HuH-7 (cell line): ENCODE results near the gene IPO4.
"Not testable (repeated sequence)": the region's sequence is repeated elsewhere in the genome, so short reads cannot be mapped to it uniquely, and the experiment has no call there.

ENCODE experiments used
- DNase-seq: peaks from one replicate; pipeline ENCODE4 v3.0.0; 2011; ENCODE audit warnings: low spot score

Gene IPO4

GRCh38 chr14:24216876-24217275 is 28.3 kb upstream of the IPO4 start:
- not testable (repeated sequence) for DNase-seq

- DNase-seq, result no peak
Observed at GRCh38 chr14:24216345-24216699, 27.7 kb upstream of the IPO4 start.

GRCh38 chr14:24215495-24216344 is 27.1 kb upstream of the IPO4 start, which contains the start of gene MDP1:
Gene MDP1 (minus strand): TSS chr14:24216066. CDS start chr14:24215955, 111 bp downstream.
- DNase-seq, result peak; percentile 85

- DNase-seq, result no peak
Observed at GRCh38 chr14:24213866-24214662, 25.4 kb upstream of the IPO4 start.

GRCh38 chr14:24212924-24213865 is 24.6 kb upstream of the IPO4 start, which contains the start of gene CHMP4A:
Gene CHMP4A (minus strand): TSS chr14:24213488. CDS start chr14:24213439, 49 bp downstream.
- DNase-seq, result peak; percentile 95

- DNase-seq, result no peak
Observed at GRCh38 chr14:24211311-24211710, 22.7 kb upstream of the IPO4 start.

DNA sequence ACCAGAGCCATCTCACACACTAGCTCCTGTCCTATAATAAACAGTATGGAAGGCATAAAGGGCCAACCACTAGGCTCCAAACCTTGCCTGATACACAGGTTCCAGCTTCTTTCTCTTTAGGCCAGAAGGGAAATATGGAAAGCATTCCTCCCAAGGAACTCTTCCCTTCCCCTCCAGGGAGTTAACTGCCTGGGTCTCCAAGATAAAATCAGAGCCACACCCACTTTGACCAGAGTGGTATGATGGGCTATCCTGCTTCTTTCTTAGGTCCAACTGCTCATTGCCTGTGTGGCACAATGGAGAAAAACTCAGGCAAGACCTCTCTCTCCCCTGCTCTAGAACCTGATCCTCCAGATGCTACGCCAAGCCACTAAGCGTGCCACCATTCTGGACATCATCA is 19.0 kb upstream of the IPO4 start:
- no peak for DNase-seq

DNA sequence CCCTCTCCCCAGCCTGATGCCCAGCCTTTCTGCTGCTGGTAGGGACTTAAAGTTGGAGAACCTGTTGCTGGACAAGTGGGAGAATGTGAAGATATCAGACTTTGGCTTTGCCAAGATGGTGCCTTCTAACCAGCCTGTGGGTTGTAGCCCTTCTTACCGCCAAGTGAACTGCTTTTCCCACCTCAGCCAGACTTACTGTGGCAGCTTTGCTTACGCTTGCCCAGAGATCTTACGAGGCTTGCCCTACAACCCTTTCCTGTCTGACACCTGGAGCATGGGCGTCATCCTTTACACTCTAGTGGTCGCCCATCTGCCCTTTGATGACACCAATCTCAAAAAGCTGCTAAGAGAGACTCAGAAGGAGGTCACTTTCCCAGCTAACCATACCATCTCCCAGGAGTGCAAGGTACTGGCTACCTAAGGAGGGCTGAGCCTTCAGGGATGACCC is 18.5 kb upstream of the IPO4 start:
- DNase-seq, result no peak

DNA sequence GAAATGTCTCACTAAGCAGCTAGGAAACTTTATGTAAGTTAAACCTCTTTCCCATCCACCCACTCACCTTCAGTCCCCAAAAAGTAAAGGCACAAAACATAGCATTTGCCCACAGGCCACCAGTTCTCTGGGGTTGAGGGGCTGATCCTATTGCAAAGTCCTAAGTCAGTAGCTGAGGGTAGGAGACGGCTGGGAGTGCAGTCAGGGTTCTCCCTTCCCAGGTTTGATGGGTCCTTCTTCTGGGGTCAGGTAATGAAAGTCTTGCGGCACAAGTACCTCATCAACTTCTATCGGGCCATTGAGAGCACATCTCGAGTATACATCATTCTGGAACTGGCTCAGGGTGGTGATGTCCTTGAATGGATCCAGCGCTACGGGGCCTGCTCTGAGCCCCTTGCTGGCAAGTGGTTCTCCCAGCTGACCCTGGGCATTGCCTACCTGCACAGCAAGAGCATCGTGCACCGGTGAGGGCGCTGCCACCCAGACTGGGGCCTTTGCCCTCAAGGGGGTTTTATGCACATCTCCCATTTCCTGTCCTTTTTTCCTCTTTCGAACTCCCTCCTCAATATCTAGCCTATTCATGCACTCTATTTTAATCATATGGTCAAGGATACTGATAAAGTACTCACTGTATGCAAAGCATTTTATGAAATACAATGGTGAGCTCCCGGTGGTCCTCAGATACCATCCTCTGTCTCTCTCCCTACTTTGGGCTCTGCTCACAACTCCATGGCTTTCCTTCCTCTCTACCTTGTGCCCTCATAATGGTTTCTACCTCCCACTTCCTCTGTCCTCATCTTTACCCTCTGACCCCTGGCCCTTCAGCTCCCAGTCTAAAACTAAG is 17.9 kb upstream of the IPO4 start:
- DNase-seq, result no peak

DNA sequence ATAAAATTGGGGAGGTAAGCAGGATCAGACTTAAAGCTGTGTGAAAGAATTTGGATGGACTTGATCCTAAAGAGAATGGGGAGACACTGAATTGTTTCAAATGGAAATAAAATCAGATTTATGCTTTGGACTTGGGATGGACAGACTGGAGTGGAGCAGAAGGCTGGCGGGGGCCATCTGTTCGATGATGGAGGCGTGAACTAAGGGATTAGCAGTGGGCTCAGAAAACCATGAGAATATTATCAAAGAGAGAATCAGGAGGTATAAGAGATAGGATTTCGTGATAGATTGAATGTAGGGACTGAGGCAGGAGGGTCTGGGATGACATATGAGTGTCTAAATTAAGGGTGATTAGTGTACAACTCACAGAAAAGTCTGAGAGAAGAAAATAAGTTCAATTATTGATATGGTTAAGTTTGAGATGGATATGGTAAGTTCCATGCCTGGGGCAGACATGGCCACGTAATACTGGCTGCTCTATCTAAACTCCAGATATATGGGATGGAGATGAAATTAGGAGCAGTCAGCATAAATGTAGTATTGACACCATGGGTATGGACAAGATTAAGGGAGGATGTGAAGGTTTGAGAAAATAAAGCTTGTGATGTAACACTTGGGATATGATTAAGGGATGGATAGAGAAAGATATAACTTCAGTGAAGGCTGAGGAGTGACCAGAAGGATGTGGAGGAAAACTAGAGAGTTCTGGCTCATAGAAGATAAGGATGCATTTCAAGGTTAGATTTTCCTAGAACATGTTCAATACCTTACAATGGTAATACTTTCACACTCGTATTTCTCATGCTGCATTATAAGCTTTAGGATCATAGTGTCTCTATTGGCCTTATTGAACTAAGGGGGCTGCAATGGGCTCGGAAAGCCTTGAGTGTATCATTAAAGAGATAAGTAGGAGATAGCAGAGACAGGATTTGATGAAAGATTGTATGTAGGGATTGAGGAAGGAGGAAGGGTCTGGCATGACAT is 15.8 kb upstream of the IPO4 start:
- no peak for DNase-seq

DNA sequence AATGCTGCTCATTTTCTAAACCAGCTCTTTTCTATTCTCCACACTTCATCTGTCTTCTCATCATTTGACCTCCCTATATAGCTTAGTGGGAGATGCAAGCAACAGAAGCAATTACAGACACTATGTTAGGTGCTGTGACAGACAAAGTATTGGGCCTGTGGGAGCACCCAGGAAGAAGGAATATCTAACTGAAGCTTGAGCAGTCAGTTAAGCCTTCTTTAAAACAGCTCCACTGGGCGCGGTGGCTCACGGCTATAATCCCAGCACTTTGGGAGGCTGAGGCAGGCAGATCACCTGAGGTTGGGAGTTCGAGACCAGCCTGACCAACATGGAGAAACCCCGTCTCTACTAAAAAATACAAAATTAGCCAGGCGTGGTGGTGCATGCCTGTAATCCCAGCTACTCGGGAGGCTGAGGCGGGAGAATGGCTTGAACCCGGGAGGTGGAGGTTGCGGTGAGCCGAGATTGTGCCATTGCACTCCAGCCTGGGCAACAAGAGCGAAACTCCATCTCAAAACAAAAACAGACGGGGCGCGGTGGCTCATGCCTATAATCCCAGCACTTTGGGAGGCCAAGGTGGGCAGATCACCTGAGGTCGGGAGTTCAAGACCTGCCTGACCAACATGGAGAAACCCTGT is 14.8 kb upstream of the IPO4 start:
- DNase-seq, result not testable (repeated sequence)

GRCh38 chr14:24202538-24202937 is 13.9 kb upstream of the IPO4 start:
- DNase-seq, result not testable (repeated sequence)

GRCh38 chr14:24198814-24199524 is 10.4 kb upstream of the IPO4 start:
- DNase-seq, result no peak

GRCh38 chr14:24197056-24197450 is 8.4 kb upstream of the IPO4 start:
- DNase-seq, result no peak

DNA sequence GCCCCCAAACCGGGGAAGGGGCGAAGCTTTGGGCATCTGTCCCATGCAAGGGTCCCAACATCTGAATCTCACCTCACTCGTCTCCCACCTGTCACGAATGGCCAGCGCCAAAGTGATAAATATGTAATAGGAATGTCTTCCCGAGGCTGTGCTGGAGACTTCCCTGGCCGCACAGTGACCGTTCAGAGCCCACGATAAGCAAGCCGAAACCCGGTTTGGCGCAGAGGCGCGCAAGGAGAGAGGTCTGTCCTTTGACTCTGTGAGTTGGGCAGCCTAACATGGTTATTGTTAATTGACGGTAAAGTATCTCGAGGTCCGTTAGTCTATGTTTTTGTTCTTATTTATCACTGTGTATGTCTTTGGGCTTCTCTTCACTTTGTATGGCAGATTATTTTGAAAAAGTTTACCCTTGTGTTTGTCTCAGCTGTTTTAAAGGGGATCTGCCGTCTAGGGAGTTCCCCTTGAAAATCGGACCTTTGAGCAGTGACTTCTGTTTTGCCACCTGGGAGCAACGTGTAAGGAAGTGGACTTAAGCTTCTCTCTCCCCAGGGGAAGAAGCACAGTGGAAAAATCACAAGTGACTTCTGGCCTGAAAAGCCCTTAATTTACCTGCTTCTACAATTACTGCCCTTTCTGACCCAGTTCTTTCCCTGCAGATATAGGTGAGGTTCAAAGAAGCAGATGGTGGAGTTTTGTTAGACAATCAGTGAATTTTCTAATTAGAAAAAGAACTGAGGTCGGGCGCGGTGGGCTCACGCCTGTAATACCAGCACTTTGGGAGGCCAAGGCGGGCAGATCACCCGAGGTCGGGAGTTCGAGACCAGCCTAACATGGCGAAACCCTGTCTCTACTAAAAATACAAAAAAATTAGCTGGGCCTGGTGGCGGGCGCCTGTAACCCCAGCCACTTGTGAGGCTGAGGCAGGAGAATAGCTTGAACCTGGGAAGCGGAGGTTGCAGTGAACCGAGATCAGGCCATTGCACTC is 7.7 kb upstream of the IPO4 start:
- peak; percentile 51 for DNase-seq

DNA sequence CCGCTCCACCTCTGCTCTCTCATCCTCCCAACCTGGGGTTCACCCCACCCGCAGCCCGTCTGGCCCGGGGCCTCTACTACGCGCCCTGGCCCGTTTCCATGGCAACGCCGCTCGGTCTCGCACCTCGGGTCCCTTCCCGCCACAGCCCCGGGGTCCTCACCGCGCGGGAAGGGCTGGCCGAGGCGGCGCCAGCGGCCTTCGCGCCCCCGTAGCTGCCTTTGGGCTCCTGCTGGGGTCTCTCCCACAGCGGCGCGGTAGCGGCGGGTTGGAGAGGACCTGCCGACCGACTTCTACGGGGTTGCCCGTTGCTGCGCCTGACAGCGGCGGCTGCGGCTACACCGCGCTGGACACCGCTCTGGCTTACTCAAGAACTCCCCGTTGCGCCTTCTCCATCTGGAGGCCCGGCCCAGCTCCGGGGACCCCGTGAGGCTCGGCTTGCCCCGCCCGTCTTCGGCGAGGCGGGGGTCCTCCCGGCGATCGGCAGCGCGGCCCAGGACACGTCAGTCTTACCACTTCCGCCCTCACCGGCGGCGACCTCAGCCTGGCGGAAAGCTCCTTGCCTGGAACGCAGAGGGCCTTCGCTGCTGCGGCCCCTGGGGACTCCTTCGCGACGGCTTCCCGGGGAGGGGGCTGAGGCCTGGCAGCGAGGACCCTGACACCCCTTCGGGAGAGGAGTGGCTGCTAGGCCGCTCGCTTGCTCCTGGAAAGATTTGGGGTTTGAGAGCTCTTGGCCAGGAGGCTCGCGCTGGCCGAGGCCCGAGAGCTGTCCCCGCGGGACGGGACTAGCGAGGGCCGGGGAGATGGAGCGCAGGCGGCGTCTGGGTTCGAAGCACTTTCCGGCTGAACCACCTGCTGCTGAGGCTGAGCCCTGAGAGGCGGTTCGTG is 6.8 kb upstream of the IPO4 start, which contains the start of gene TM9SF1:
TSS of gene TM9SF1 (minus strand) at position 256 of the 885 bp plus-strand sequence. CDS start 422 bp downstream, outside the sequence.
- DNase-seq, result peak; percentile 93
